ENCODE measurements around the gene GALNT2.

Gene GALNT2

GRCh38 chr1:230065161-230065560, 1.9 kb upstream of the GALNT2 start:
- H3K4me2 ChIP-seq (ENCODE audit: low read depth, low read length, poor library complexity, severe bottlenecking), result no peak overlapping the region
- H2AFZ ChIP-seq (ENCODE audit: low read depth, low read length, severe bottlenecking), result no peak overlapping the region
- H3F3A ChIP-seq (ENCODE audit: insufficient read depth), result peaks cover 24% of the 10 kb centered on the region
- H3K36me3 ChIP-seq (ENCODE audit: low read length), result no peaks in the 10 kb centered on the region
- H3K9me3 ChIP-seq (ENCODE audit: insufficient read depth, low read length), result 0 out of 2 replicates have a peak, but pooled peaks cover 4% of the 10 kb centered on the region
- no peak overlapping the region for H3K4me3 ChIP-seq (ENCODE audit: insufficient read depth, low read length, poor library complexity, severe bottlenecking)
- H3K9me2 ChIP-seq (replicated peaks; ENCODE audit: insufficient read depth, low read length), result no peaks in the 10 kb centered on the region
- no peaks in the 10 kb centered on the region; the same call in 1 of the 2 replicates for H3K79me2 ChIP-seq (ENCODE audit: insufficient read depth, low read length)
- no peak overlapping the region for H3K9ac ChIP-seq (ENCODE audit: low read length)
- TF ChIP-seq CTCF (IDR thresholded peaks at IDR 0.05; ENCODE audit: insufficient read depth, low read length, poor library complexity, severe bottlenecking), result no peak
- no peak for TF ChIP-seq EZH2phosphoT487 (conservative IDR thresholded peaks at IDR 0.05; ENCODE audit: low read length)
- no peaks in the 10 kb centered on the region for H3K27me3 ChIP-seq (ENCODE audit: low read length)
- H4K20me1 ChIP-seq (ENCODE audit: low read depth, low read length), result peaks cover 5% of the 10 kb centered on the region
- H3K27ac ChIP-seq (ENCODE audit: low read depth, low read length), result no peak overlapping the region

- Histone ChIP-seq H3K9me2 (replicated peaks; ENCODE audit: insufficient read depth, low read length) (no peaks in the 10 kb centered on the region), H3K79me2 (ENCODE audit: insufficient read depth, low read length) (no peaks in the 10 kb centered on the region; the same call in 1 of the 2 replicates), H3K9me3 (ENCODE audit: insufficient read depth, low read length) (0 out of 2 replicates have a peak, but pooled peaks cover 4% of the 10 kb centered on the region), H3F3A (ENCODE audit: insufficient read depth) (peaks cover 24% of the 10 kb centered on the region), H3K36me3 (ENCODE audit: low read length) (no peaks in the 10 kb centered on the region), H3K4me2 (ENCODE audit: low read depth, low read length, poor library complexity, severe bottlenecking) (no peak overlapping the region), H3K27ac (ENCODE audit: low read depth, low read length) (no peak overlapping the region), H2AFZ (ENCODE audit: low read depth, low read length, severe bottlenecking) (peak overlapping the region; percentile 95), H3K27me3 (ENCODE audit: low read length) (no peaks in the 10 kb centered on the region), H4K20me1 (ENCODE audit: low read depth, low read length) (peaks cover 5% of the 10 kb centered on the region), H3K4me3 (ENCODE audit: insufficient read depth, low read length, poor library complexity, severe bottlenecking) (no peak overlapping the region), H3K9ac (ENCODE audit: low read length) (no peak overlapping the region)
- TF ChIP-seq EZH2phosphoT487 (conservative IDR thresholded peaks at IDR 0.05; ENCODE audit: low read length) (no peak), CTCF (IDR thresholded peaks at IDR 0.05; ENCODE audit: insufficient read depth, low read length, poor library complexity, severe bottlenecking) (no peak)
Observed at GRCh38 chr1:230065571-230065970, 1.5 kb upstream of the GALNT2 start.

GRCh38 chr1:230066031-230066430, 1.0 kb upstream of the GALNT2 start:
- Histone ChIP-seq H3K9me3 (ENCODE audit: insufficient read depth, low read length) (0 out of 2 replicates have a peak, but pooled peaks cover 4% of the 10 kb centered on the region), H3K9me2 (replicated peaks; ENCODE audit: insufficient read depth, low read length) (no peaks in the 10 kb centered on the region), H3F3A (ENCODE audit: insufficient read depth) (peaks cover 24% of the 10 kb centered on the region), H3K4me2 (ENCODE audit: low read depth, low read length, poor library complexity, severe bottlenecking) (peak overlapping the region; percentile 81), H3K27ac (ENCODE audit: low read depth, low read length) (no peak overlapping the region), H3K9ac (ENCODE audit: low read length) (peak overlapping the region; percentile 62), H3K27me3 (ENCODE audit: low read length) (no peaks in the 10 kb centered on the region), H3K4me3 (ENCODE audit: insufficient read depth, low read length, poor library complexity, severe bottlenecking) (peak overlapping the region; percentile 64), H3K79me2 (ENCODE audit: insufficient read depth, low read length) (no peaks in the 10 kb centered on the region; the same call in 1 of the 2 replicates), H2AFZ (ENCODE audit: low read depth, low read length, severe bottlenecking) (peak overlapping the region; percentile 95), H4K20me1 (ENCODE audit: low read depth, low read length) (peaks cover 5% of the 10 kb centered on the region), H3K36me3 (ENCODE audit: low read length) (no peaks in the 10 kb centered on the region)
- TF ChIP-seq EZH2phosphoT487 (conservative IDR thresholded peaks at IDR 0.05; ENCODE audit: low read length), result no peak
- no peak for TF ChIP-seq CTCF (IDR thresholded peaks at IDR 0.05; ENCODE audit: insufficient read depth, low read length, poor library complexity, severe bottlenecking)
